ENCODE data around the gene GPI.

DNA sequence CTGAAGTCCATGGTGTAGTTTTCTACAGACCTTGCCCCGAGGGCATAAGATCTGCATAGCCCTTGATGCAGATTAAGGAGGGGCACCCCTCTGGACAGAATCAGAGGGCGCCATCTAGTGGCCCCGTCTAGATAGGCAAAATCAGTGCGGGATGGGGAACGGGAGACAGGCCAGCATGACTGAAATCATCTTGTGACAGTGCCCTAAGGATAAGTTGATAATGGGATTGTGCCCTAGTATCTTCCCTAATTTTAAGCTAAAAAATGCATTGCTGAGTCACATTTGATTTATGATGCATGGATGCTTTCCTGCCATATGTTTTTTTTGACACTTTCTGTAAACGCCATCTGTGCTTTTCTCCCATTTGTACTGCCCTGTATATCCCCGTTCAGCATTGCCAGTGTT is 19.0 kb upstream of the GPI start:
- TF ChIP-seq, protein P1, sequence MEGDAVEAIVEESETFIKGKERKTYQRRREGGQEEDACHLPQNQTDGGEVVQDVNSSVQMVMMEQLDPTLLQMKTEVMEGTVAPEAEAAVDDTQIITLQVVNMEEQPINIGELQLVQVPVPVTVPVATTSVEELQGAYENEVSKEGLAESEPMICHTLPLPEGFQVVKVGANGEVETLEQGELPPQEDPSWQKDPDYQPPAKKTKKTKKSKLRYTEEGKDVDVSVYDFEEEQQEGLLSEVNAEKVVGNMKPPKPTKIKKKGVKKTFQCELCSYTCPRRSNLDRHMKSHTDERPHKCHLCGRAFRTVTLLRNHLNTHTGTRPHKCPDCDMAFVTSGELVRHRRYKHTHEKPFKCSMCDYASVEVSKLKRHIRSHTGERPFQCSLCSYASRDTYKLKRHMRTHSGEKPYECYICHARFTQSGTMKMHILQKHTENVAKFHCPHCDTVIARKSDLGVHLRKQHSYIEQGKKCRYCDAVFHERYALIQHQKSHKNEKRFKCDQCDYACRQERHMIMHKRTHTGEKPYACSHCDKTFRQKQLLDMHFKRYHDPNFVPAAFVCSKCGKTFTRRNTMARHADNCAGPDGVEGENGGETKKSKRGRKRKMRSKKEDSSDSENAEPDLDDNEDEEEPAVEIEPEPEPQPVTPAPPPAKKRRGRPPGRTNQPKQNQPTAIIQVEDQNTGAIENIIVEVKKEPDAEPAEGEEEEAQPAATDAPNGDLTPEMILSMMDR (IDR thresholded peaks at IDR 0.05): peak; percentile 40 to 60 (median 44)
- TF ChIP-seq POLR2A (IDR thresholded peaks at IDR 0.05): no peak

All from uterus (tissue), 2 donors.